Natural killer cell treated with Interleukin-12 subunit alpha and Interleukin-12 subunit beta and Interleukin-15 and Interleukin-18, amount 100 ng/mL, for 72 hours (primary cell): Measurements from ENCODE around the gene RALBP1. TPM values are rescaled to one million over a fixed set of nuclear protein-coding genes. Genes with fewer than 3 reads are reported as not detected.
A peak's percentile ranks its signal among the peaks of the same experiment; 100 is the strongest.
"Not testable (repeated sequence)": the region's sequence is repeated elsewhere in the genome, so short reads cannot be mapped to it uniquely, and the experiment has no call there.

Source experiments
- ATAC-seq, 2 donors: fragments of 150-1000 bp; cut with Tn5 transposase in 1 of 2; sonication (Bioruptor Pico), chemical (Tn5 transposase) in 1 of 2; 2 replicates each; pipeline ENCODE4 v1.10.0; 2021
- DNase-seq: peaks from one replicate; pipeline ENCODE4 v3.0.0; 2022; ENCODE audit warnings: low spot score
- H3K27ac Mint-ChIP-seq, 2 donors: 1 replicate in 1 of 2; 2 replicates in 1 of 2; pipeline ENCODE4 v1.8.0; 2022; ENCODE audit warnings: mixed read lengths in 2 of 2, mild to moderate bottlenecking in 1 of 2, moderate library complexity in 1 of 2
- H3K27me3 Mint-ChIP-seq, 2 donors: 1 replicate in 1 of 2; 2 replicates in 1 of 2; pipeline ENCODE4 v1.8.0; 2022; ENCODE audit warnings: mixed read lengths in 2 of 2
- H3K36me3 Mint-ChIP-seq: one replicate; pipeline ENCODE4 v1.8.0; 2022; ENCODE audit warnings: mixed read lengths
- H3K4me1 Mint-ChIP-seq, 2 donors: 1 replicate in 1 of 2; 2 replicates in 1 of 2; pipeline ENCODE4 v1.8.0; 2022; ENCODE audit warnings: low read depth in 2 of 2, mixed read lengths in 2 of 2, mild to moderate bottlenecking in 1 of 2
- H3K4me3 Mint-ChIP-seq: one replicate; pipeline ENCODE4 v1.8.0; 2022; ENCODE audit warnings: mixed read lengths
- H3K9me3 Mint-ChIP-seq: 2 replicates; pipeline ENCODE4 v1.8.0; 2022; ENCODE audit warnings: mixed read lengths
- total RNA-seq, 2 donors: library from RNA; stranded (reverse); gene quantifications; one replicate each; pipeline ENCODE4 v1.2.3, GENCODE V29; 2022

RALBP1 gene
- total RNA-seq, 2 donors from 2014 or later, result 51.0 to 64.3 TPM

DNA sequence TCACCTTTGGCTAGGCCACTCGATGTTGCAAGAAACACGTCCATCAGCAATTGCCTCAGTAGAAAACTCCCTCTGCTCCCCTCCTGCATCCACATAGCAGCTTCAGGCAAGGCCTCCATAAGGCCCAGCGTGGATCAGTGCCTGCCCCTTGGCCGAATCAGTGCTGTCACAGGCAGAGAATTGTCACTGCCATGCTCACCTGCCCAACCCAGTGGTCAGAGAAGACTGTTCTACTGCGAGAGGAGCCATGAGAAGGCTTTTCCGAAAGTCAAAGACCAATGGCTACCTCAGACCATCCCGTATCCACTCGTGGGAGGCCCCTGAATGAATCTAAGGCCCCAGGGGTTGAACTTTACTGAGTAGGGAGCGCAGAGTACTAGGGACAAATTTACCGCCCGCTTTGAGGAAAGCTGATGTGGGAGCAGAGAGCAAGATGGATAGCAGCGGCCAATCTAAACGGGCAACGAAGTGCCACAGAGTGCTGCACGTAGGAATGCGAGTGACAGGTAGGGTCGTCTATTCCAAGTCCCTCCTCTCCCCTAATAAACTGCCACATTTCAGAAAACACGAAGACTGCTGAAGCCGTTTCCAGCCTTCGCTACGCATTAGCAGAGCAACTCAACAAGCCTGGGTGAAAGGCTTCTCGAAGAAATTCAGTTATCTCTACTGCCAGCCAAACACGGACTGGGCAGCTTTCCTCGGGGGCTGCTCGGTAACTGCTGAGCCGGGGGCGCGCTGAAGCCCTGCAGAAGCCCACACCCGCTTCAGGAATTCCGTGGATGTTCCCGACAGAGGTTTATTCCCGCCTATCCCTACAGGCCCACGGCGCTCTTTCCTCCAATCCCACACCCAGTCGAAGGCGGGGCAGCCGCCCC is 968 bp upstream of the RALBP1 start:
- Mint-ChIP-seq H3K4me1 (peaks cover 20 to 29% of the 10 kb centered on the region in 2 donors), H3K9me3 (no peaks in the 10 kb centered on the region)
- no peak for DNase-seq

DNA sequence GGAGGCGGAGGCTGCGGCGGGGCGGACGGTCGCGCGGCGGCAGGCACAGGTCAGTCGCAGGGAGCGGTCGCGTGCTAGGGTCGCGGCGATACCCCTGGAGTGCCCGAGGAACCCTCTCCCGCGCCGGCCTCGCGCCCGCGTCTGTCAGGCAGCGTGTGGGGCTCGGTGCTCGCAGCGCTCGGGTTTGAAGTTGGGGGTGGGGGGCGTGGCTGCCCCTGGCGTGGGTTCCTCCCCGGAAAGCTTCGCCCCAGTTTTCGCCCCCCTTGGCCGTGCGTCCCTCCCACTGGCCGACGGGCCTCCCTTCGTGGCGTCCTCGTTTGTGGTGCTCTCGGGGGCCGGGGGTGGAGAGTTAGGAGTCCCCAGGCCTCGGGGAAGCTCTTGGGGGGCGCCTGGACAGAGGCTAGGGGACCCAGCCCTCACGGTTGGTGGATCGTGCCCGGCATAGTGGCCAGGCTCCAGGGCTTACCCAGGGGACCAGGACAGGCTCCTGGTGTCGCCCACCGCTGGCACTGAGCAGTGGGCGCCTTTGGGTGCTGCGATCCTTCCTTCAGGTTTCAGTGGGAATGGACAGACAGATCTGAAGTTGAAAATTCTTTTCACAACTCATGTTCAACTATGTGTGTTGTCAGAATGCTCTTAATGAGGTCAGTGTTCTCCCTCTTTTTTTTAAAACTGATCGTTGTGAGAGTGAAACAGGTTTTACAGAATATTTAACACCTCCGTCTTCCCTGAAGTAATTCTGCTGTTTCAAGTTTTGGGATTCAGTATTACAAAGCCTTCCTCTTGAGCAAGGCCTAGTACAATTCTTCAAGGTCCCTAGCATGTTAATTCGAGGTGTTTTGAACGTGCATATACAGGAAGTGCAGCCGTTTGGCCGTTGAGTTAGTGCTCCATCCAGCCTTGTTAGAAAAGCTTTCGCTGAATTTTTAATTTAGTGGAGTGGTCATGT is 604 bp downstream of the RALBP1 start:
- no peaks in the 10 kb centered on the region for H3K9me3 Mint-ChIP-seq
- H3K27me3 Mint-ChIP-seq, result peaks cover 14% of the 10 kb centered on the region in 2 donors
- peak overlapping the region; percentile 93 for H3K4me3 Mint-ChIP-seq
- H3K36me3 Mint-ChIP-seq, result peaks cover 17% of the 10 kb centered on the region
- ATAC-seq, result peak in 1 of 2 donors; percentile 53
- H3K27ac Mint-ChIP-seq, result peak overlapping the region; percentile 82 to 95
- peaks cover 25 to 32% of the 10 kb centered on the region in 2 donors for H3K4me1 Mint-ChIP-seq
- DNase-seq, result no peak

More for the DNA sequence above, 968 bp upstream of the RALBP1 start:
- H3K4me3 Mint-ChIP-seq, result peak overlapping the region; percentile 93
- peaks cover 12% of the 10 kb centered on the region for H3K36me3 Mint-ChIP-seq
- ATAC-seq, result no peak
- peaks cover 14 to 19% of the 10 kb centered on the region in 2 donors for H3K27me3 Mint-ChIP-seq
- peak overlapping the region; percentile 82 to 95 for H3K27ac Mint-ChIP-seq

DNA sequence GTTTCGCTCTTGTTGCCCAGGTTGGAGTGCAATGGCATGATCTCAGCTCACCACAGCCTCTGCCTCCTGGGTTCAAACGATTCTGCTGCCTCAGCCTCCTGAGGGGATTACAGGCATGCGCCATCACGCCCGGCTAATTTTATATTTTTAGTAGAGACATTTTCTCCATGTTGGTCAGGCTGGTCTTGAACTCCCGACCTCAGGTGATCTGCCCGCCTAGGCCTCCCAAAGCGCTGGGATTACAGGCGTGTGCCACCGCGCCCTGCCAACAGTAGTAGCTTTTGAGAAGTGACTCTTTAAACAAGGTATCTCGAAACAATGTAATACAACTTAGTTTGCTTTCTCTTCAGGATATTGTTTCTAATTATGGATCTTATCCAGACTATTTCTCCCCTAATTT is 1.6 kb downstream of the RALBP1 start:
- not testable (repeated sequence) for ATAC-seq, H3K9me3 Mint-ChIP-seq, DNase-seq
- Mint-ChIP-seq H3K27ac (peak overlapping the region; percentile 82 to 95), H3K4me3 (peak overlapping the region; percentile 93), H3K36me3 (peaks cover 17% of the 10 kb centered on the region), H3K27me3 (peaks cover 9 to 11% of the 10 kb centered on the region in 2 donors), H3K4me1 (peaks cover 31 to 32% of the 10 kb centered on the region in 2 donors)

GRCh38 chr18:9477509-9477908 is 2.2 kb downstream of the RALBP1 start:
- peak overlapping the region; percentile 93 for H3K4me3 Mint-ChIP-seq
- H3K9me3 Mint-ChIP-seq, result no peaks in the 10 kb centered on the region
- H3K36me3 Mint-ChIP-seq, result peaks cover 17% of the 10 kb centered on the region
- H3K27me3 Mint-ChIP-seq, result peaks cover 3 to 7% of the 10 kb centered on the region in 2 donors
- peaks cover 35 to 37% of the 10 kb centered on the region in 2 donors for H3K4me1 Mint-ChIP-seq
- H3K27ac Mint-ChIP-seq, result peak overlapping the region; percentile 82 to 95
- ATAC-seq (no peak), DNase-seq (no peak)

GRCh38 chr18:9478545-9478944 is 3.2 kb downstream of the RALBP1 start:
- H3K9me3 Mint-ChIP-seq, result no peaks in the 10 kb centered on the region
- H3K27ac Mint-ChIP-seq, result no peak overlapping the region
- H3K4me3 Mint-ChIP-seq, result no peak overlapping the region
- H3K27me3 Mint-ChIP-seq, result peaks cover 0 to 4% of the 10 kb centered on the region in 2 donors
- peaks cover 17% of the 10 kb centered on the region for H3K36me3 Mint-ChIP-seq
- H3K4me1 Mint-ChIP-seq, result peaks cover 42 to 43% of the 10 kb centered on the region in 2 donors
- no peak for DNase-seq
- ATAC-seq, result no peak

- no peak overlapping the region for H3K27ac Mint-ChIP-seq
- peaks cover 5% of the 10 kb centered on the region for H3K36me3 Mint-ChIP-seq
- H3K4me3 Mint-ChIP-seq, result no peak overlapping the region
- DNase-seq (no peak), ATAC-seq (no peak)
- H3K9me3 Mint-ChIP-seq, result no peaks in the 10 kb centered on the region
- H3K4me1 Mint-ChIP-seq, result peaks cover 40 to 47% of the 10 kb centered on the region in 2 donors
- no peaks in the 10 kb centered on the region for H3K27me3 Mint-ChIP-seq
Measured at GRCh38 chr18:9482790-9483189, 7.5 kb downstream of the RALBP1 start.

DNA sequence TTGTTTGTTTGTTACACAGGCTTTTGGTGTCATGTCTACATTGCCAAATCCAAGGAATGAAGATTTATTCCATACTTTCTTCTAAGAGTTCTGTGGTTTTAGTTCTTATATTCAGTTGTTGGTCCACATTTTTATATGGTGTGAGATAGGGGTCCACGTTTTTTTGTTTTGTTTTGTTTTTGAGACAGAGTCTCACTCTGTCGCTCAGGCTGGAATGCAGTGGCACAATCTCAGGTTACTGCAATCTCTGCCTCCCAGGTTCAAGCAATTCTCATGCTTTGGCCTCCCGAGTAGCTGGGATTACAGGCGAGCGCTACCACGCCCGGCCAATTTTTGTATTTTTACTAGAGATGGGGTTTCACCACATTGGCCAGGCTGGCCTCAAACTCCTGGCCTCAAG is 8.2 kb downstream of the RALBP1 start:
- H3K27me3 Mint-ChIP-seq, result no peaks in the 10 kb centered on the region
- no peak overlapping the region for H3K4me3 Mint-ChIP-seq
- H3K4me1 Mint-ChIP-seq, result peaks cover 45 to 51% of the 10 kb centered on the region in 2 donors
- ATAC-seq (no peak), DNase-seq (no peak)
- H3K9me3 Mint-ChIP-seq, result no peaks in the 10 kb centered on the region
- no peak overlapping the region for H3K27ac Mint-ChIP-seq
- H3K36me3 Mint-ChIP-seq, result peaks cover 5% of the 10 kb centered on the region

DNA sequence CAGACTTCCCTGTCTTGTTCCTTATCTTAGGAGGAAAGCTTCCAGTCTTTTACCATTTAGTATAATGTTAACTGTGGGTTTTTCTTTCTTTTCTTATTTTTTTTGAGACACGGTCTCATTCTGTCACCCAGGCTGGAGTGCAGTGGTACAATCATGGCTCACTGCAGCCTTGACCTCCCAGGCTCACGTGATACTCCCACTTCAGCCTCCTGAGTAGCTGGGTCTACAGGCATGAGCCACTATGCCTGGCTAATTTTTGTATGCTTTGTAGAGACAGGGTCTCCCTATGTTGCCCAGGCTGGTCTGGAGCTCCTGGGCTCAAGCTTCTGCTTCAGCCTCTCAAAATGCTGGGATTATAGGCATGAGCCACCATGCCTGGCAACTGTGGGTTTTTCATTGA is 9.5 kb downstream of the RALBP1 start:
- H3K27me3 Mint-ChIP-seq, ATAC-seq, H3K4me3 Mint-ChIP-seq, H3K36me3 Mint-ChIP-seq, DNase-seq, H3K27ac Mint-ChIP-seq, H3K9me3 Mint-ChIP-seq: not testable (repeated sequence)
- H3K4me1 Mint-ChIP-seq, result peaks cover 44 to 52% of the 10 kb centered on the region in 2 donors

GRCh38 chr18:9488538-9488937 is 13.2 kb downstream of the RALBP1 start:
- Mint-ChIP-seq H3K9me3 (no peaks in the 10 kb centered on the region), H3K4me1 (peaks cover 39 to 41% of the 10 kb centered on the region in 2 donors), H3K36me3 (peaks cover 14% of the 10 kb centered on the region), H3K27me3 (no peaks in the 10 kb centered on the region), H3K27ac (peak overlapping the region in 1 of 2 donors; percentile 28), H3K4me3 (no peak overlapping the region)
- ATAC-seq (no peak), DNase-seq (no peak)

GRCh38 chr18:9494778-9495331 is 19.5 kb downstream of the RALBP1 start:
- DNase-seq, result peak; percentile 71
- H3K4me3 Mint-ChIP-seq, result peak overlapping the region; percentile 75

DNA sequence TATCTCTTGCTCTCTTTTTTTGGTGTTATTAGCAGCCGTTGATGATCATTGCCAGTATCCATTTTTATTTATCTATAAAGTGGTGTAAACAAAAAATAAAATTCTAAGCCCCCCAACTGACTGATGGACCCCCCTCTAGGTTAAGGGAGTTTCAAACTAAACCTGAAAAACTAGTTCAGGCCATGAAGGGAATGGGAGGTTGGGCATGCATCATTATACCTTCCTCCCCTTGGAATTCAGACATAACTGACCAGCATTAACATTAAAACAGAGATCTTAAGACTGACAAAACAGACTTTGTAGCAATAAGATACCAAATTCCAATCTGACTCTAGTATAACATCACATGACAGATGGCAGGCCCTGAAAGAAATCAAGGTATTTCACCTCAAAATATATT is 20.2 kb downstream of the RALBP1 start:
- peaks cover 19% of the 10 kb centered on the region for H3K36me3 Mint-ChIP-seq
- H3K27me3 Mint-ChIP-seq, result no peaks in the 10 kb centered on the region
- no peak for DNase-seq
- peaks cover 34 to 35% of the 10 kb centered on the region in 2 donors for H3K4me1 Mint-ChIP-seq
- ATAC-seq, result no peak
- no peaks in the 10 kb centered on the region for H3K9me3 Mint-ChIP-seq
- peak overlapping the region; percentile 75 for H3K4me3 Mint-ChIP-seq
- peak overlapping the region; percentile 81 to 90 for H3K27ac Mint-ChIP-seq

More at GRCh38 chr18:9494778-9495331, 19.5 kb downstream of the RALBP1 start:
- no peaks in the 10 kb centered on the region for H3K27me3 Mint-ChIP-seq
- H3K9me3 Mint-ChIP-seq, result no peaks in the 10 kb centered on the region
- ATAC-seq, result peak; percentile 95 to 96
- H3K27ac Mint-ChIP-seq, result peak overlapping the region; percentile 81 to 90
- H3K36me3 Mint-ChIP-seq, result peaks cover 19% of the 10 kb centered on the region
- H3K4me1 Mint-ChIP-seq, result peaks cover 34 to 35% of the 10 kb centered on the region in 2 donors

DNA sequence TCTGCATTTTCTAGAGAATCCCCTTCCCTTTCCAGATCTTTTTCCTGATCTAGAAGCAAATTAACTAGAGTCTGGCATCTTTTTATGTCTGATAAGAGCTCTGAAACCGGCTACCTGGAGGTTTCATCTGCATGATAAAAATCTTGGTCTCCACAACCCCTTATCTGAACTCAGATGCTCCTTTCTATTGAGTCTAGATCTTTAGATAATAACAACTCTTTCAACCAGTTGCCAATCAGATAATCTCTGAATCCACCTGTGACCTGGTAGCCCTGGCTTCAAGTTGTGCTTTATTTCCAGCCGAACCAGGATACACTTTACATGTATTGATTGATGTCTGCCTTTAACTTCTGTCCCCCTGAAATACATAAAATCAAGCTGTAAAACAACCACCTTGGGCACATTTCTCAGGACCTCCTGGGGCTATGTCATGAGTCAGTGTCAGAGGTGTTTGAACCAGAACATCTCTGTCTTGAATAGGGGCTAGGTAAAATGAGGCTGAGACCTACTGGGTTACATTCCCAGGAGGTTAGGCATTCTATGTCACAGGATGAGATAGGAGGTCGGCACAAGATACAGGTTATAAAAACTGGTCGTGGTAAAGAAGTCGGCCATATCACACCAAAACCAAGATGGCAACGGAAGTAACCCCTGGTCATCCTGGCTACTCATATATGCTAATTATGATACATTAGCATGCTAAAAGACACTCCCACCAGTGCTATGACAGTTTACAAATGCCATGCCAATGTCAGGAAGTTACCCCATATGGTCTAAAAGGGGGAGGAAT is 20.8 kb downstream of the RALBP1 start:
- ATAC-seq (no peak), DNase-seq (no peak)
- H3K27ac Mint-ChIP-seq, result peak overlapping the region; percentile 81 to 90
- H3K27me3 Mint-ChIP-seq, result no peaks in the 10 kb centered on the region
- H3K36me3 Mint-ChIP-seq, result peaks cover 14% of the 10 kb centered on the region
- peaks cover 30 to 33% of the 10 kb centered on the region in 2 donors for H3K4me1 Mint-ChIP-seq
- H3K4me3 Mint-ChIP-seq, result no peak overlapping the region
- H3K9me3 Mint-ChIP-seq, result no peaks in the 10 kb centered on the region
